ENCODE data around the gene PCSK9. TPM values are rescaled to one million over a fixed set of nuclear protein-coding genes. Genes with fewer than 3 reads are reported as not detected.

PCSK9 gene
- total and polyA plus RNA-seq, 9 of the 15 experiments (the other 6 are each of a cell fraction or from before 2014, with no cell fraction given) = 3.2 to 58.6 (median 24.7) TPM

GRCh38 chr1:55012661-55013060 is 26.7 kb upstream of the PCSK9 start:
- intact Hi-C loops (cut with micrococcal nuclease) = no loop called here
- Histone ChIP-seq H3K9me1 (ENCODE audit: control insufficient read depth, insufficient read depth, low read length) (no peaks in the 10 kb centered on the region), H3K4me3 (no peak overlapping the region), H2AFZ (ENCODE audit: low read depth, low read length) (no peak overlapping the region), H3K9me3 (replicated peaks; ENCODE audit: control insufficient read depth, insufficient read depth, low read depth, low read length) (no peaks in the 10 kb centered on the region), H3K4me1 (replicated peaks in 1 of 2; ENCODE audit: control insufficient read depth in 2 of 2, insufficient read depth in 2 of 2, low read length in 2 of 2) (no peaks in the 10 kb centered on the region), H3K79me2 (ENCODE audit: control insufficient read depth, insufficient read depth, low read length) (no peaks in the 10 kb centered on the region), H3K27me3 (ENCODE audit: control insufficient read depth in 2 of 2, insufficient read depth in 2 of 2, low read length in 2 of 2) (peaks cover 24 to 48% of the 10 kb centered on the region in 2 experiments; a peak in 4 of 5 replicates), H3K36me3 (ENCODE audit: control insufficient read depth, insufficient read depth, low read length) (no peaks in the 10 kb centered on the region), H3K27ac (ENCODE audit: extremely low read depth, low read depth, low read length) (no peak overlapping the region), H4K20me1 (replicated peaks; ENCODE audit: control insufficient read depth, insufficient read depth, low read length) (no peaks in the 10 kb centered on the region), H3K9ac (ENCODE audit: insufficient read depth in 1 of 2, low read depth in 2 of 2, low read length in 2 of 2) (no peak overlapping the region), H3K4me2 (ENCODE audit: insufficient read depth, low read length) (no peak overlapping the region)
- no peak for DNase-seq (ENCODE audit: extremely low read depth in 1 of 4, low spot score in 3 of 4)
- no peak for ATAC-seq
- POLR2A ChIA-PET = no interaction called here
- CTCF ChIA-PET (ENCODE audit: low intra/inter-chr PET ratio) = no interaction called here
- TF ChIP-seq ZBTB1 (CRISPR knock-in tag; IDR thresholded peaks at IDR 0.05; ENCODE audit: borderline replicate concordance, low read depth) = no peak
- no peak for TF ChIP-seq NFE2L1 (tag; IDR thresholded peaks at IDR 0.05; ENCODE audit: borderline replicate concordance, low read depth)
- no peak for TF ChIP-seq ZNF316 (IDR thresholded peaks at IDR 0.05)
- TF ChIP-seq MTA3 (IDR thresholded peaks at IDR 0.05; ENCODE audit: borderline replicate concordance) = no peak
- TF ChIP-seq HNRNPLL (IDR thresholded peaks at IDR 0.05; ENCODE audit: low read depth, low read length, poor library complexity, severe bottlenecking) = no peak
- no peak for TF ChIP-seq ZBTB5 (IDR thresholded peaks at IDR 0.05)
- TF ChIP-seq ZNF184 (CRISPR knock-in tag; IDR thresholded peaks at IDR 0.05) = no peak
- no peak for TF ChIP-seq ZNF324 (CRISPR knock-in tag; IDR thresholded peaks at IDR 0.05)
- no peak for TF ChIP-seq FOXP4 (CRISPR knock-in tag; IDR thresholded peaks at IDR 0.05; ENCODE audit: borderline replicate concordance)
- no peak for TF ChIP-seq LEF1 (IDR thresholded peaks at IDR 0.05)
- TF ChIP-seq BACH1 (tag; IDR thresholded peaks at IDR 0.05) = no peak
- TF ChIP-seq MCM5 (IDR thresholded peaks at IDR 0.05; ENCODE audit: low read depth) = no peak
- no peak for TF ChIP-seq ZNF253 (CRISPR knock-in tag; conservative IDR thresholded peaks at IDR 0.05)
- TF ChIP-seq ADNP (tag; IDR thresholded peaks at IDR 0.05) = no peak
- TF ChIP-seq GABPA (tag; conservative IDR thresholded peaks at IDR 0.05; ENCODE audit: low read depth) = no peak
- TF ChIP-seq SAP30 (IDR thresholded peaks at IDR 0.05; ENCODE audit: borderline replicate concordance, insufficient read depth, low read depth, low read length, poor library complexity, severe bottlenecking) = no peak
- TF ChIP-seq KDM2B (CRISPR knock-in tag; IDR thresholded peaks at IDR 0.05) = no peak
- no peak for TF ChIP-seq PHF20 (IDR thresholded peaks at IDR 0.05; ENCODE audit: partially characterized antibody)
- in situ Hi-C loops (cut with MboI) = no loop called here
- no peak for FAIRE-seq
- 0% methylated on average over 1 of the region's 1 CpG for WGBS (ENCODE audit: insufficient coverage, low coverage, missing lambda C conversion rate)
- BruUV-seq (replicated peaks) = no TSS peak
